NB4 (cell line): ENCODE results near the gene CACNA2D4.

Experiments used
- POLR2A ChIP-seq: IDR thresholded peaks from 2 replicates; pipeline ENCODE4 v1.6.1; 2011; ENCODE audit warnings: mild to moderate bottlenecking; ENCODE audit not compliant: insufficient read length; ENCODE audit errors: extremely low read depth
- TF ChIP-seq, protein P1 (sequence below): IDR thresholded peaks from one replicate; pipeline ENCODE4 v1.5.1; 2012; ENCODE audit warnings: low read depth, low read length

DNA sequence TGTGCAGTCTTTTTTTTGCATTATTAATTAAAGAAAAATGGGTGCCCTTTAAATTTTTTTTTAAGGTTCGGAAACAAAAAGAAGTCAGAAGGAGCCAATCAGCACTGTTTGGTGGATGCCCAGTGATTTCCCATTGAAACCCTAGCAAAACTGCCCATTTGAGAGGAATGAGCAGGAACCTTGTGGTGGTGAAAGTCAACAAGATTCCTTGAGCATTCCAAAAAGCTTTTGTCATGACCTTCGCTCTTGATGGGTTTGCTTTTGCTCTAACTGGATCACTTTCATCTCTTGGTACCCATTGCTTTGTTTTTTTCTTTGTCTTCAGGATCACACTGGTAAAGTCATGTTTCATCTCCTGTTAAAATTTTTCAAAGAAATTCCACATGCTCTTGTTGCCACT is 173.5 kb downstream of the CACNA2D4 start:
- TF ChIP-seq POLR2A: no peak
- TF ChIP-seq, protein P1, sequence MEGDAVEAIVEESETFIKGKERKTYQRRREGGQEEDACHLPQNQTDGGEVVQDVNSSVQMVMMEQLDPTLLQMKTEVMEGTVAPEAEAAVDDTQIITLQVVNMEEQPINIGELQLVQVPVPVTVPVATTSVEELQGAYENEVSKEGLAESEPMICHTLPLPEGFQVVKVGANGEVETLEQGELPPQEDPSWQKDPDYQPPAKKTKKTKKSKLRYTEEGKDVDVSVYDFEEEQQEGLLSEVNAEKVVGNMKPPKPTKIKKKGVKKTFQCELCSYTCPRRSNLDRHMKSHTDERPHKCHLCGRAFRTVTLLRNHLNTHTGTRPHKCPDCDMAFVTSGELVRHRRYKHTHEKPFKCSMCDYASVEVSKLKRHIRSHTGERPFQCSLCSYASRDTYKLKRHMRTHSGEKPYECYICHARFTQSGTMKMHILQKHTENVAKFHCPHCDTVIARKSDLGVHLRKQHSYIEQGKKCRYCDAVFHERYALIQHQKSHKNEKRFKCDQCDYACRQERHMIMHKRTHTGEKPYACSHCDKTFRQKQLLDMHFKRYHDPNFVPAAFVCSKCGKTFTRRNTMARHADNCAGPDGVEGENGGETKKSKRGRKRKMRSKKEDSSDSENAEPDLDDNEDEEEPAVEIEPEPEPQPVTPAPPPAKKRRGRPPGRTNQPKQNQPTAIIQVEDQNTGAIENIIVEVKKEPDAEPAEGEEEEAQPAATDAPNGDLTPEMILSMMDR: no peak
